Measurements from ENCODE around the gene KCNQ5. TPM values are rescaled to one million over a fixed set of nuclear protein-coding genes. Genes with fewer than 3 reads are reported as not detected.

Gene KCNQ5
- polyA plus RNA-seq, 3 donors, result not detected

- H3K9me3 ChIP-seq (replicated peaks in 1 of 2; ENCODE audit: control insufficient read depth in 1 of 2, insufficient read depth in 1 of 2, low read length in 2 of 2), result no peaks in the 10 kb centered on the region
- no peaks in the 10 kb centered on the region for H3K36me3 ChIP-seq (replicated peaks in 1 of 2; ENCODE audit: control insufficient read depth in 1 of 2, insufficient read depth in 2 of 2, low read length in 2 of 2)
- no peaks in the 10 kb centered on the region for H3K4me1 ChIP-seq (ENCODE audit: control insufficient read depth in 1 of 2, insufficient read depth in 2 of 2, low read length in 2 of 2)
- H3K27ac Mint-ChIP-seq, result no peak overlapping the region
- no peaks in the 10 kb centered on the region for H3K36me3 Mint-ChIP-seq
- WGBS (ENCODE audit: insufficient coverage), result no CpG with 5 or more reads among the region's 2 CpGs
- H3K4me1 Mint-ChIP-seq, result no peaks in the 10 kb centered on the region
- no peak for TF ChIP-seq CTCF (IDR thresholded peaks at IDR 0.05)
- no peak overlapping the region for H3K4me2 ChIP-seq (replicated peaks; ENCODE audit: extremely low read depth, low read length, poor library complexity, severe bottlenecking)
- intact Hi-C loops (cut with micrococcal nuclease), result no loop called here
- H3K27ac ChIP-seq (ENCODE audit: low read depth in 1 of 2, low read length in 2 of 2), result no peak overlapping the region
- no peak overlapping the region for H3K4me3 Mint-ChIP-seq
- H3K27me3 Mint-ChIP-seq (ENCODE audit: low read depth in 3 of 3), result no peaks in the 10 kb centered on the region
- no peak overlapping the region for H2AFZ ChIP-seq (ENCODE audit: insufficient read depth, low read depth, low read length, poor library complexity, severe bottlenecking)
- H3K4me3 ChIP-seq (replicated peaks in 1 of 3; ENCODE audit: low read depth in 2 of 3, low read length in 3 of 3), result no peak overlapping the region
- H3K79me2 ChIP-seq (ENCODE audit: insufficient read depth, low read length), result no peaks in the 10 kb centered on the region
- H3K9me3 Mint-ChIP-seq, result no peaks in the 10 kb centered on the region
- H3K9ac ChIP-seq (ENCODE audit: insufficient read depth, low read length, poor library complexity, severe bottlenecking), result no peak overlapping the region
- no peak for DNase-seq
- no peaks in the 10 kb centered on the region for H4K20me1 ChIP-seq (ENCODE audit: insufficient read depth, low read length)
- no peaks in the 10 kb centered on the region for H3K27me3 ChIP-seq (ENCODE audit: control insufficient read depth in 2 of 2, insufficient read depth in 2 of 2, low read length in 2 of 2)
Observed at GRCh38 chr6:73081955-73082354, 460.1 kb downstream of the KCNQ5 start.

- Mint-ChIP-seq H3K4me3 (no peak overlapping the region), H3K4me1 (no peaks in the 10 kb centered on the region), H3K9me3 (no peaks in the 10 kb centered on the region), H3K27me3 (ENCODE audit: low read depth in 3 of 3) (no peaks in the 10 kb centered on the region), H3K36me3 (no peaks in the 10 kb centered on the region), H3K27ac (no peak overlapping the region)
- H3K4me3 ChIP-seq (replicated peaks in 1 of 3; ENCODE audit: low read depth in 2 of 3, low read length in 3 of 3), result no peak overlapping the region
- H3K79me2 ChIP-seq (ENCODE audit: insufficient read depth, low read length), result no peaks in the 10 kb centered on the region
- H3K27ac ChIP-seq (ENCODE audit: low read depth in 1 of 2, low read length in 2 of 2), result no peak overlapping the region
- H3K9ac ChIP-seq (ENCODE audit: insufficient read depth, low read length, poor library complexity, severe bottlenecking), result no peak overlapping the region
- H3K36me3 ChIP-seq (replicated peaks in 1 of 2; ENCODE audit: control insufficient read depth in 1 of 2, insufficient read depth in 2 of 2, low read length in 2 of 2), result no peaks in the 10 kb centered on the region
- intact Hi-C loops (cut with micrococcal nuclease), result no loop called here
- 100% methylated on average over 2 of the region's 3 CpGs for WGBS (ENCODE audit: insufficient coverage)
- no peak for TF ChIP-seq CTCF (IDR thresholded peaks at IDR 0.05)
- H3K4me1 ChIP-seq (ENCODE audit: control insufficient read depth in 1 of 2, insufficient read depth in 2 of 2, low read length in 2 of 2), result no peaks in the 10 kb centered on the region
- no peaks in the 10 kb centered on the region for H3K27me3 ChIP-seq (ENCODE audit: control insufficient read depth in 2 of 2, insufficient read depth in 2 of 2, low read length in 2 of 2)
- DNase-seq, result no peak
- no peak overlapping the region for H3K4me2 ChIP-seq (replicated peaks; ENCODE audit: extremely low read depth, low read length, poor library complexity, severe bottlenecking)
- H4K20me1 ChIP-seq (ENCODE audit: insufficient read depth, low read length), result no peaks in the 10 kb centered on the region
- no peaks in the 10 kb centered on the region for H3K9me3 ChIP-seq (replicated peaks in 1 of 2; ENCODE audit: control insufficient read depth in 1 of 2, insufficient read depth in 1 of 2, low read length in 2 of 2)
- H2AFZ ChIP-seq (ENCODE audit: insufficient read depth, low read depth, low read length, poor library complexity, severe bottlenecking), result no peak overlapping the region
Observed at GRCh38 chr6:73083886-73084285, 462.0 kb downstream of the KCNQ5 start.

Measured in CD14-positive monocyte (primary cell).